Measurements from ENCODE around the gene MAPK12. TPM values are rescaled to one million over a fixed set of nuclear protein-coding genes. Genes with fewer than 3 reads are reported as not detected.

The MAPK12 gene
- total and polyA plus RNA-seq, 2 donors: 9.3 to 21.3 TPM

DNA sequence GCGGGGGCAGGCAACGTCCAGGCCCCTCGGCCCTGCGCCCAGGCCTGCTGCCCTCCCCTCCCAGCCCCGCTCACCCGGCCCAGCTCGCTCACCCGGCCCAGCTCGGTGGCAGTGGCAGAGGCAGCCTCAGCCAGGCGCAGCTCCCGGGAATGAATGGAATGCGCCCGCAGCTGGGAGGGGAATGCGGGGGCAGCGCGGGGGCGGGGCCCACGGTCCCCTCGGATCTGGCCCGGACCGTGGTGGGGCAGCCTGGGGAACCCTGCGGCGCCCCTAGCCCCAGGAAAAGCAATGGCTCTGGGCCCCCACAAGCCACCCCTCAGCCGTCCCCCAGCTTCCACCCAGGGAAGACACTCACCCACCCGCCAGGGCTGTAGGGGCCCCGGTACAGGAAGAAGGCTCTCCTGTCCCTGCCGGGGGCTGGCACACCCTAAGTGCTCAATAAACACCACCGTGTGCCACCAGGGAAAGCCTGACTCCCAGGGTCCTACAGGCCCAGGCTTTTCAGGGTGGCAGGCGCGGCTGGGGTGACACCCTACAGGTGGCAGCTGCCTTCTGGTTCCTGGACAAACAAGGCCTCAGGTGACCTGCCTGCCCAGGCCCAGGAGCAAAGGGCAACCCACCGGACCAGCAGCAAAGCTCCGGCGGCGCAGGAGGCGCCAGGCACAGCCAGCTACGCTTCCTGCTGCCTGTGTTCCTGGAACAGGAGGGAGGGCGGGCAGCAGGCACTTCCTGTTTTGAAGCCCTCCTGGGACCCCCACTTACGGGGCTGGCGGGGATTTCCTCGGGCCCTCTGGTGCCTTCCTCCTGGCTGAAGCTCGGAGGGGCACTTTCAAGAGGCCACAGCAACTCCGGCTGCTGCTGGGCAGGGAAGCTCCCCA, 32.2 kb upstream of the MAPK12 start:
- peak overlapping the region; percentile 5 for H3K4me3 ChIP-seq (ENCODE audit: low read depth, low read length)
- no peaks in the 10 kb centered on the region for H3K4me1 ChIP-seq (ENCODE audit: insufficient read depth)
- 17% methylated on average over 42 of the region's 42 CpGs for WGBS
- peak overlapping the region; percentile 76 for H3K27ac ChIP-seq (ENCODE audit: low read depth)
- H3K36me3 ChIP-seq (ENCODE audit: insufficient read depth): peaks cover 3% of the 10 kb centered on the region
- DNase-seq (ENCODE audit: extremely low spot score): no peak

DNA sequence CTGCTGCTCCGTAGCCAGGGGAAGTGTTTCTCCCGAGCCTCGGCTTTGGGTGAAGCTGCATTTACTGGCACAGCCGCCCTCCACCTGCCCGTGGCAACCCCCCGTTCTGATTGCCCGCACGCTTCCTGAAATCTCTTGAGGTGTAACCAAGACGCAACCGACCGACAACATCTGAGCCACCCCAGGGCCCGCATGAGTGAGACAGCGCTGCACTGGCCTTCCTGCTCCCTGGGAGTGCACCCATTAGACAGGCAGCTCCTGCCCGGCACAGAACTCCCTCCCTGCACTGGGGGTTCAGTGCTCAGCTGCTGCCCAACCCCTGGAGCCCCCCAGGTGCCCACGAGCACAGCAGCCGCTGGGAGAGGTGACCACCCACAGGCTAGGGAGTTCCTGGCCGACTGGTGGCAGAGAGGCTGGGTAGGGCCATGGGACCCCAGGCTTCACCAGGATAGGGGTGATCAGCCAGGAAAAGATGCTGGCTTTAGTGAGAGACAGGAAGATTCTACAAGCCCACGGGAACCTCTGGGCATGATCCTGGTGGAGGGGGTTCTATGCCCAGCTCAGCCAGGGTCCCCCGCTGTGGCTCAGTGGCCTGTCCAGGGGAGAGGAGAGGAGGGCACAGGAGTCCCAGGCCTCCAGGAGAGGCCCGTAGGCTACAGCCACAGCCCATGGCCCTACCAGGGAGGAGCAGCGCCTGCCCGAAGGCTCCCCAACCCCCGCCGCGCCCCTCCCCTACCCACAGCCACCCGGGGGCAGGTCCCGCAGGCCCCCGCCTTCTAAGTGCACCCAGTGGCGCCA, 31.4 kb upstream of the MAPK12 start:
- peaks cover 3% of the 10 kb centered on the region for H3K36me3 ChIP-seq (ENCODE audit: insufficient read depth)
- H3K4me3 ChIP-seq (ENCODE audit: low read depth, low read length): peak overlapping the region; percentile 5
- 45% methylated on average over 29 of the region's 29 CpGs for WGBS
- H3K27ac ChIP-seq (ENCODE audit: low read depth): peak overlapping the region; percentile 29
- no peaks in the 10 kb centered on the region for H3K4me1 ChIP-seq (ENCODE audit: insufficient read depth)
- no peak for DNase-seq (ENCODE audit: extremely low spot score)

DNA sequence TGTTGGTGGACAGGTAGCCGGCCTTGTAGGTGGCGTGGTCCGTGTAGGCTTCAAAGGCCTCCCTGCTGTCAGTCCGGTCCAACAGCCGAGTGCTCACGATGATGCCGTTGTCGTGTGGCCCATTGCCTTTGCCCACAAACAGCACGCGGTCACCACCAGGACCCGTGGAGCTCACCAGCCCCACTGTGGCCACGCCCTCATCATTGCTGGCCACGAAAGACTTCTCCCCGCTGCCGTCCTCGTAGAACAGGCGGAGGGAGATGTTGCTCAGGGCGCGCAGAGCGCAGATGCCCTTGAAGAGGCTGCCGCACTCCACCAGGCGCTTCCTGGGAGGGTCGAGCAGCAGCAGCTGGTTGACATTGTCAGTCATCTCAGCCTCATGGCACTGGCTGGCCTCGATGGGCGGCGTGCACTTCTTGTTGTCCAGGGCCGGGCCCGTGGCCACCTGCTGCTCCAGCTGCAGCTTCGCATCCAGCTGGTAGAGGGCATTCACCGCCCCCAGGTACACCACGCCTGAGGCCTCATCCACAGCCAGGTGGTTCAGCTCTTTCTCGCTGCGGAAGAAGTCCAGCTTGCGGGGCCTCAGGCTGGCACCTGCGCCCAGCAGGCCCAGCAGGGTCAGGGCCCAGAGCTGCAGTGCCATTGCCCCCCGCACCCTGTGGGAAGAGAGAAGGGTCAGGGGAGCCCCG, 28.6 kb upstream of the MAPK12 start:
- DNase-seq (ENCODE audit: extremely low spot score): no peak
- H3K4me1 ChIP-seq (ENCODE audit: insufficient read depth): no peaks in the 10 kb centered on the region
- H3K27ac ChIP-seq (ENCODE audit: low read depth): no peak overlapping the region
- WGBS: 89% methylated on average over 37 of the region's 37 CpGs
- H3K4me3 ChIP-seq (ENCODE audit: low read depth, low read length): no peak overlapping the region
- H3K36me3 ChIP-seq (ENCODE audit: insufficient read depth): peaks cover 6% of the 10 kb centered on the region

DNA sequence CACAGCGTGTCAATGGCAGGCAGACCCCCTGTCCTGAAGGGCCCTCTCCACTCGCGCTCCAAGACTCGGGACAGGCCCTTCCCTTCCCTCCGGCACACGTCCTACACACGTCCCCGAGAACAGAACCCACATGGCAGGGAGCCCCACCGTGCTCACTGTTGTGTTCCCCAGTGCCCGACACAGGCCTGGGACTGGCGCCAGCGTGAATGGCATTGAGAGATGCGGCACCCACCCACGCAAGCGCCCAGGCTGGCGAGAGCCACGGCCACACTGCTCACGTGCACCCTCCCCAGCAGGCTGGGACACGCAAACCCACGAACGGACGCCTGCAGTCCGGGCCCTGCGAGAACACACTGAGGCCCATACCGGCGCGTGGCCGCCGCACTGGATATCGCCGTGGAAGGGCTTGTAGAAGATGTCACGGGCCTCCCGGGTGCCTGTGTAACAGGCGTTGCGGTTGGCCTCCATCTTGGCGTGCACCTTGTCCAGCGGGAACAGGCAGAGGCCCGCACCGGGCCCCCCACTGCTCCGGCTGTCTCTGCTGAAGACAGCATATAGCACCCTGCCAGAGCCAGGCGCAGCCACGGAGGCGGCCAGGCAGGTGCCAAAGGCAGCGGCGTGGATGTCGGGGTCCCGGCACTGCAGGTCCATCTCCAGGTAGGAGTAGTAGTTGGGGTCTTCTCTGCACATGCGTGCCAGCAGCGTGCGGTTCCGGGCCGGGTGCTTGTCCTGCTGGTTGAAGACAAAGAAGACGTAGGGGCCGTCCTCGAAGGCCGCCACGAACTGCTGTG, 27.9 kb upstream of the MAPK12 start:
- no peak for DNase-seq (ENCODE audit: extremely low spot score)
- Histone ChIP-seq H3K36me3 (ENCODE audit: insufficient read depth) (peaks cover 6% of the 10 kb centered on the region), H3K4me1 (ENCODE audit: insufficient read depth) (no peaks in the 10 kb centered on the region), H3K27ac (ENCODE audit: low read depth) (no peak overlapping the region), H3K4me3 (ENCODE audit: low read depth, low read length) (no peak overlapping the region)
- 95% methylated on average over 57 of the region's 57 CpGs for WGBS

DNA sequence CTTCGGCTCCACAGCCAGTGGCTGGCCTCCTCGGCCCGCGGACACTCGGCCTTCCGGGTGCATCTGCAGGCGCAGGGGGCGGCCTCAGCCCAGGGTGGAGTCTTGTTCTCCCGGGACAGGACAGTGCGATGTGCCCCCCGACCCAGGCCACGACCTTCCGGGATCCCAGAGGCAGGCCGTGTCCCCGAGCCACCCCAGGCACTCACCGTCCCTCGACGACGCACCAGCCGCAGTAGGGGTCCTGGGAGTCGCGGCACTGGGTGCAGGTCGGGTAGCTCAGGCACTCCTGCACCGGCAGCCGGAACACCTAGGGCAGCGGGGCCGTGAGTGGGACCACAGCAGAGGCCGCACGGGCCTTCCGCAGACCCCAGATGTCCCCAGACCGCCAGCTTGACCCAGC, 26.2 kb upstream of the MAPK12 start:
- H3K4me1 ChIP-seq (ENCODE audit: insufficient read depth): no peaks in the 10 kb centered on the region
- no peak overlapping the region for H3K27ac ChIP-seq (ENCODE audit: low read depth)
- H3K36me3 ChIP-seq (ENCODE audit: insufficient read depth): peaks cover 11% of the 10 kb centered on the region
- 94% methylated on average over 31 of the region's 31 CpGs for WGBS
- no peak overlapping the region for H3K4me3 ChIP-seq (ENCODE audit: low read depth, low read length)
- no peak for DNase-seq (ENCODE audit: extremely low spot score)

DNA sequence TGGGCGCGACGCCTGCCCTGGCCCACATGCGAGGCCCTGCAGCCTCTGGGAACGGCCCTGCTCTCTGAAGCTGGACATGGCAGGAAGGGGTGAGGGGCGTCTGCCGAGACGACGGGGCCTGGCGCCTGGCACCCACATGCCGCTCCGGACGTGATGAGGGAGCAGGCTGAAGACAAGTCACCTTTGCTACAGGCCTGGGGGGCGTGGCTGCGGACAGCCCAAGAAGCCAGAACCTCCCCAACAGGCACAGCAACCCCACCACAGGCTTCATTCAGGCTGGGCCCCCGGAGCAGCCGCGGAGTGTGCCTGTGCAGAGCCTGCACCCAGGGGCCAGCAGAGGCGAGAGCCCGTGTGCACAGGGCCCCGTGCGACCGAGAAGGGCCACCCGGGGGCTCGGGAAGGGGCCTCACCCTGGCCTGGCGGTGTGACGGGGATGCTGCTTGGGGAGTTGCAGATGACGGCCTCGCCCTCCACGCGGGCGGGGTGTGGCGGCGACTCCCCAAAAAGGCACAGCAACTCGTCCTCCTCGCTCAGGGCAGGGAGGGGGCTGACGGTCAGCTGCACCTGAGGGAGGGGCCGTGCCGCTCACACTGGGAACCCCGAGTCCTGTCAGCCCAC, 25.3 kb upstream of the MAPK12 start:
- Histone ChIP-seq H3K27ac (ENCODE audit: low read depth) (no peak overlapping the region), H3K4me1 (ENCODE audit: insufficient read depth) (no peaks in the 10 kb centered on the region), H3K36me3 (ENCODE audit: insufficient read depth) (peaks cover 11% of the 10 kb centered on the region), H3K4me3 (ENCODE audit: low read depth, low read length) (no peak overlapping the region)
- WGBS: 84% methylated on average over 40 of the region's 40 CpGs
- DNase-seq (ENCODE audit: extremely low spot score): no peak

DNA sequence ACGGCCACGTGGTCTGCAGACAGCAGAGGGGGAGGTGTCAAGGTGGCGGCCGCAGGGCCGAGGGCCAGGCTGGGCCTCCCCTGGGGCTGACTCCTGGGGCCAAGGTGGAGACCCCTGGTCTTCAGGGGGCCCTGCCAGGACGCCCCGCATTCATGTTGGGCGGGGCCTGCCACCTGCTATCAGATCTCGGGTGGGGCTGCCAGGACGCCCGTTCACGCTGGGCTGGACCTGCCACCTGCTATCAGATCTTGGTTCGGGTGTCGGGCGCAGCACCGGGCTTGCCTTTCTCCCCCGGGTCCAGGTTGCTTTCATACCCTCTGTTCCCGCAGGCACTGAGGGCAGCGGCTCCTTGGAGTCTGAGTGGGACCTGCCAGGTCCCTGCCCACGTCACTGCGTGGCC, 24.8 kb upstream of the MAPK12 start:
- H3K36me3 ChIP-seq (ENCODE audit: insufficient read depth): peaks cover 11% of the 10 kb centered on the region
- H3K4me1 ChIP-seq (ENCODE audit: insufficient read depth): no peaks in the 10 kb centered on the region
- no peak for DNase-seq (ENCODE audit: extremely low spot score)
- no peak overlapping the region for H3K27ac ChIP-seq (ENCODE audit: low read depth)
- WGBS: 86% methylated on average over 21 of the region's 21 CpGs
- no peak overlapping the region for H3K4me3 ChIP-seq (ENCODE audit: low read depth, low read length)

DNA sequence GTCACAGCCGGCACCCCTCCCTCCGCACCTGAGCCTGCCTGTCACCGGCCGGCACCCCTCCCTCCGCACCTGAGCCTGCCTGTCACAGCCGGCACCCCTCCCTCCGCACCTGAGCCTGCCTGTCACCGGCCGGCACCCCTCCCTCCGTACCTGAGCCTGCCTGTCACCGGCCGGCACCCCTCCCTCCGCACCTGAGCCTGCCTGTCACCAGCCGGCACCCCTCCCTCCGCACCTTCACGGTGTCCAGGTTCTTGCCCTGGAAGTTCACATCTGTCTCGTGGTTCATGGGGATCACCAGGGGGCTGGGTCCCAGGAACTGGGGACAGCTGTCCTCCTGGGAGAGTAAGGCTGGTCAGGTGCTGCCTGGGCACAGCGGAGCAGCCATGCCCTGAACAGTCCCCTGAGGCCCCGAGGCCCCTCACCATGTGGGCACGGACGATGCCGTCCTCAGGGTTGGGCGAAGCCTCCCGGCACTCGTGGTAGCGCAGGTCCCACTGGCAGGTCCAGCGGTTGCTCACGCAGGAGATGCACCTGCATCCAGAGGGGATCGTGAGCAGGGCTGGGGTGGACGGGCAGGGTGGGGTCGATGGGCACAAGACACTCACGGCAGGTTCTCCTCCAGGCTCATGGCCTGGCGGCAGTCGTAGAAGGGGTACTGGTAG, 24.2 kb upstream of the MAPK12 start:
- Histone ChIP-seq H3K4me1 (ENCODE audit: insufficient read depth) (no peaks in the 10 kb centered on the region), H3K27ac (ENCODE audit: low read depth) (no peak overlapping the region), H3K4me3 (ENCODE audit: low read depth, low read length) (no peak overlapping the region), H3K36me3 (ENCODE audit: insufficient read depth) (peaks cover 15% of the 10 kb centered on the region)
- DNase-seq (ENCODE audit: extremely low spot score): no peak
- 92% methylated on average over 29 of the region's 34 CpGs for WGBS

DNA sequence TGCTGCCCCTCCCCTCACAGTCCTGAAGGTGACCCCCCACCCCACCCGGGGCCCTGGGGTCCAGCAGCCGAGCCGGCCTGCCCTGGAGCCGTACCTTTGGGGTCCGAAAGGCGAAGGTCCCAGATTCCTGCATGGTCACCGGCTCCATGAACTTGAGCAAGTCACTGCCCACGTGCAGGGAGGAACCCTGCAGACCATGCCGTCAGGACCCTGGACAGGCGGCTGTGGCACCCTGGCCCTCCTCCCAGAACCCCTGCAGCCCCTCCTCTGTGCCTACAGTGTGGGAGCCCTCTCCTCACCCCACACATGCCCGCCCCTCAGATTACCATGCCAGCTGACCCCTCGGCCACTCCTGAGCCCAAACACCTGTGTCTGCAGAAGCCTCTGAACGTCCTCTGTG, 23.0 kb upstream of the MAPK12 start:
- Histone ChIP-seq H3K27ac (ENCODE audit: low read depth) (no peak overlapping the region), H3K4me3 (ENCODE audit: low read depth, low read length) (no peak overlapping the region), H3K4me1 (ENCODE audit: insufficient read depth) (no peaks in the 10 kb centered on the region), H3K36me3 (ENCODE audit: insufficient read depth) (peaks cover 14% of the 10 kb centered on the region)
- DNase-seq (ENCODE audit: extremely low spot score): no peak
- 86% methylated on average over 13 of the region's 13 CpGs for WGBS

DNA sequence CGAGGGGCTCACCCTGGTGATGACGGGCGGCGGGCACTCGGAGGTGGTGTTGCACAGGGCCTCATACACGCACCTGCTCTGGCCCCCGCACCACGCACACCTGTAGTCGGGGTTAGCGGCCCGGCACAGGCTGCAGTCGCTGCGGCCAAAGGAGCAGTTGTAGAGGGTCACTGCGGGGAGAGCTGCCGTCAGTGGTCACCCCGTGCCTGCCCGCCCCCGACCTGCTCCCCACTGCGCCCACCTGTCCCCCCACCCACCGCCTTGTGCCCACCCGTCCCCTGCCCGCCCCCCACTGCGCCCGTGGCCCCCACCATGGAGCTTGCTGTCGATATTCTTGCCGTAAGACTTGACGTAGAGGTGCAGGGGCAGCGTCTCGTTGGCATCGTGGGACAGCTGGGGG, 22.3 kb upstream of the MAPK12 start:
- no peaks in the 10 kb centered on the region for H3K4me1 ChIP-seq (ENCODE audit: insufficient read depth)
- H3K36me3 ChIP-seq (ENCODE audit: insufficient read depth): peaks cover 14% of the 10 kb centered on the region
- DNase-seq (ENCODE audit: extremely low spot score): no peak
- no peak overlapping the region for H3K4me3 ChIP-seq (ENCODE audit: low read depth, low read length)
- H3K27ac ChIP-seq (ENCODE audit: low read depth): no peak overlapping the region
- WGBS: 95% methylated on average over 30 of the region's 30 CpGs

DNA sequence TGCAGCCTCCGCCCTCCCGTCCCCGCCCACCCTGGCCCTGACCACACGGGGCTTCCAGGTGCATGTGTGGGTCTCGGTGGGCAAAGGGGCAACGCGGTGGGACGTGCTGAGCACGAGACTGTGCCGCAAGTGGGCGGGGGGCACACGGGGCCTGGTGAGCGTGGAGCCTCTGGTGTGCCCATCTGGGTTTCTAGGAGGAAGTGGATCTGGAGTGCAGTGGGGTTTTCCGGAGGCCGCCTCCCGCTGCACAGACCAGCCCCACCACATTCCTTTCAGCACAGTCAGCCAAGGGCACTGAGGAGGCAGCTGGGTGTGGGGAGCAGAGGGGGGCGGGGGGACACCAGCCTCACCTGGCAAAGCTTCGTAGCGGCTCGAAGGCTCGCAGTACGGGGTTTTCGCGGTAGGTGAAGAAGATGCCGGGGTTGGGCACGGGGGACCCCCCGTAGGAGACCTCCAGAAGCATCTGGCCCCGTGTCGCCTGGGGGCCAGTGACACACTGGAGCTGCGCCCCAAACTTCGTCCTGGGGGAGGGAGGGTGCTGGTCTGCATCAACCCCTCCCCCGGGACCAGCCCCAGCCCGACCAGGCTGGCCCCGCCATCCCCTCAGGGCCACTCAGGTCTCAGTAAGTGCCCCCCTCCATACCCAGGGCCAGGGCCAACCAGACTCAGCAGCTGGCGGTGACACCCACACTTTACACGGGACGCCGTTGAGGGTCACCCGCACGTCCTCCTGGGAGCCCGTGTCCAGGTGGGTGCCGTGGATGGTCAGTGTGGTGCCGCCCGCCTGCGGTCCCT, 21.1 kb upstream of the MAPK12 start:
- H3K36me3 ChIP-seq (ENCODE audit: insufficient read depth): peaks cover 14% of the 10 kb centered on the region
- no peaks in the 10 kb centered on the region for H3K4me1 ChIP-seq (ENCODE audit: insufficient read depth)
- H3K4me3 ChIP-seq (ENCODE audit: low read depth, low read length): no peak overlapping the region
- peak; percentile 70 for DNase-seq (ENCODE audit: extremely low spot score)
- 86% methylated on average over 45 of the region's 45 CpGs for WGBS
- peak overlapping the region; percentile 50 for H3K27ac ChIP-seq (ENCODE audit: low read depth)

DNA sequence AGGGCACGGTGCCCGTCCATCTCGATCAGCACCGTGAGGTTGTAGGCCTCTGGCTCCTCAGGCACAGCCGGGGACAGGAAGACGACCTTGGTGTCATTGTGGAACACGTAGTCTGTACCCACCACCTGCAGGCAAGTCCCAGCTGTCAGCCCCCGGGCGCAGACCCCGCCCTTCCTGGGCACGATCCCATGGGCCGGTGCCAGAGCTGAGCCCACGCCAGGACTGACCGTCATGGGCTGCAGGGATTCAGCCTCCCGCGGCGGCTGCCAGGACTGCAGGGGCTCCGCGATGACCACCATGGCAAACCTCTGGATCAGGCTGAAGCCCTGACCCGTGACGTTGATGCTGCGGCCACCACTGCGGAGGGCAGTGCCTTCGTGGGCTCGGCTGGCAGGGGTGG, 20.5 kb upstream of the MAPK12 start:
- DNase-seq (ENCODE audit: extremely low spot score): no peak
- H3K27ac ChIP-seq (ENCODE audit: low read depth): peak overlapping the region; percentile 26
- no peaks in the 10 kb centered on the region for H3K4me1 ChIP-seq (ENCODE audit: insufficient read depth)
- H3K36me3 ChIP-seq (ENCODE audit: insufficient read depth): peaks cover 14% of the 10 kb centered on the region
- no peak overlapping the region for H3K4me3 ChIP-seq (ENCODE audit: low read depth, low read length)
- 75% methylated on average over 25 of the region's 25 CpGs for WGBS
